Panc1 (cell line): ENCODE data around the gene C22orf23.

Source experiments
- CTCF ChIP-seq: fragments of 450-650 bp; IDR thresholded peaks from 2 replicates; pipeline ENCODE4 v1.5.1; 2017; ENCODE audit warnings: mild to moderate bottlenecking
- POLR2AphosphoS5 ChIP-seq: IDR thresholded peaks from 2 replicates; pipeline ENCODE4 v1.6.1; 2012; ENCODE audit warnings: mild to moderate bottlenecking, low read depth, low read length, moderate library complexity
- REST ChIP-seq, 2 experiments: IDR thresholded peaks; 2 replicates each; pipeline ENCODE4 v1.6.1; 2011 to 2012; ENCODE audit warnings: low read depth in 2 of 2, control low read depth in 1 of 2, low read length in 1 of 2, mild to moderate bottlenecking in 1 of 2, moderate library complexity in 1 of 2; ENCODE audit not compliant: insufficient read depth in 1 of 2
- SIN3A ChIP-seq: IDR thresholded peaks from 2 replicates; pipeline ENCODE4 v1.6.1; 2012; ENCODE audit warnings: low read depth, mild to moderate bottlenecking, low read length, moderate library complexity, borderline replicate concordance; ENCODE audit not compliant: insufficient read depth
- TCF7L2 ChIP-seq: IDR thresholded peaks from 2 replicates; pipeline ENCODE4 v1.6.1; 2011; ENCODE audit warnings: mild to moderate bottlenecking, low read depth, low read length, inconsistent platforms

DNA sequence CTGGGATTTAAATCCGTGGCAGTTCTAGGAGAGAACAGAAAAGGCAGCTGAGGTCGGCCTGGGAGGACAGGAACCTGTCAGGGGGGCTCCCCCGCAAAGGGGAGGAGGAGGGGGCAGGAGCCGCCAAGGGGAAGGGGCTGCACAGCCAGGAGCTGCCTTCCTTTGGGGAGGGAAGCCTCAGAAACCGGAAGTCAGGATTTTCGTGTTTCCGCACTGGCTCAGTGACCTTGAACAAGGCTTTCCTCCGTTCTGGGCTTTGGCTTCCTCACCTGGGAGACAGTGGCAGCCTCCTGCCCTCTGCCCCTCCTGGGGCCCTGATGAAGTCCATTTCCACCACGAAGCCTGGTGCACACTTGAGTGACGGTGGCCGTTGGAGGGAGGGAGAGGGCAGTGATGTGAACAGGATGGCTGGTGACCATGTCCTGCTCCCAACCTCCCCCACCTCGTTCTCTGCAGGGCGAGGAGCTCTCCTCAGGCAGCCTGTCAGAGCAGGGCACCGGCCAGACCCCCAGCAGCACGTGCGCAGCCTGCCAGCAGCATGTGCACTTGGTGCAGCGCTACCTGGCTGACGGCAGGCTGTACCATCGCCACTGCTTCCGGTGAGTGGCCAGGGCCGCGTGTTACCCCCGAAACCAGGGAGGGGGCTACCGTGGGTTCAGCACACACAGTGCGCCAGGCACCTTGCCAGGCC is 34.7 kb downstream of the C22orf23 start:
- TF ChIP-seq CTCF (no peak), POLR2AphosphoS5 (no peak), REST (IDR thresholded peaks at IDR 0.05; ENCODE audit: insufficient read depth in 1 of 2, low read depth in 2 of 2, low read length in 1 of 2) (no peak), SIN3A (no peak), TCF7L2 (no peak)
